CD1c-positive myeloid dendritic cell (primary cell): ENCODE results near the gene SEMA3G.

ENCODE experiments used
- DNase-seq: peaks from one replicate; pipeline ENCODE4 v3.0.0-alpha.2; 2016; ENCODE audit errors: extremely low spot score

The SEMA3G gene

DNA sequence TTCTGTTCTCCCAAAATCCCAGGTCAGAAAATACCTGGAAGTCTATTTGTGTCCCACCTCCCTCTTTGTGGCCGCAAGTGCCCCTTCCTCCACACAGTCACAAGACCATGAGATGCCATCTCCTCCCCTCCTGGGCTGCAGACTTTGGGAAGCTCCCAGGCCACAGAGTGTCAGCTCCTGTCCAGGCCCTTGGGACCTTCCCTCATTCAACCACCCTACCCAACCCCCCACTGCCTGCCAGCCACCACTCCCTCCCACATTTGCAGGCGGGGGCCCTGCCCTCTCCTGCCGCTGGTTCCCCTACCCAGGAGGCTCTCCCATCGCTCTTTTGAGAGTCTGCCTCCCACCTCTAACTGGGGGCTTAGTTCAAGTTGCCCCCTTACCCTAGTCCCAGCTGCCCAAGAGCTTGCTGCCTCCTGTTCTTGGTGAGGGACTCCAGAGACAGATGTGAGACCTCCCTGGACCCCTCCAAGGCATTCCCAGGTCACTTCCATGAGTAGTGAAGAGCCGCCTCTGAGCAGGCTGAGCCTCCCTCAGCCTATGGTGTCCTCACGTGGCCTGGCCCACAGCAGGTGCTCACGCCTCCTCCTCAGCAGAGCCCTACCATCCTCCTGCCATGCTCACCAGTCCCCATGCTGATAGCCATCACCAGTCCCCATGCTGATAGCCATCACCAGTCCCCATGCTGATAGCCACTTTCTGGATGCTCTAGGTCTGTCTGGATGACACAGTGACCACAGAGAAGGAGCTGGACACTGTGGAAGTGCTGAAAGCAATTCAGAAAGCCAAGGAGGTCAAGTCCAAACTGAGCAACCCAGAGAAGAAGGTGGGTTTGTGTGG is 34.4 kb upstream of the SEMA3G start:
- DNase-seq = no peak

DNA sequence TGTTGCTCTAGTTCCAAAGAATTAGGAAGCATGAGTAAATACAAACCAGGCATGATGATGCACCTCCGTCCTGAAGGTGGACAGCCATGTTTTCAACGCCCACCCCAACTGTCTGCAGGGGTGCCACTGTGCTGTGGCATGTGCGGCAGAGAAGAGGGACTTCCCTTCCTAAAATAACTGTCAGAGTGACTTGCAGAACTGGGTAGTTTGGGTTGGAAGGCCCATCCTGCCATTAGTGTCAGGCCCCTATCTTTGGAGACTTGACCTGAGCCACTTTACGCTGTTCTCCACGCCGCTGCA is 32.8 kb upstream of the SEMA3G start:
- DNase-seq = peak; percentile 85

DNA sequence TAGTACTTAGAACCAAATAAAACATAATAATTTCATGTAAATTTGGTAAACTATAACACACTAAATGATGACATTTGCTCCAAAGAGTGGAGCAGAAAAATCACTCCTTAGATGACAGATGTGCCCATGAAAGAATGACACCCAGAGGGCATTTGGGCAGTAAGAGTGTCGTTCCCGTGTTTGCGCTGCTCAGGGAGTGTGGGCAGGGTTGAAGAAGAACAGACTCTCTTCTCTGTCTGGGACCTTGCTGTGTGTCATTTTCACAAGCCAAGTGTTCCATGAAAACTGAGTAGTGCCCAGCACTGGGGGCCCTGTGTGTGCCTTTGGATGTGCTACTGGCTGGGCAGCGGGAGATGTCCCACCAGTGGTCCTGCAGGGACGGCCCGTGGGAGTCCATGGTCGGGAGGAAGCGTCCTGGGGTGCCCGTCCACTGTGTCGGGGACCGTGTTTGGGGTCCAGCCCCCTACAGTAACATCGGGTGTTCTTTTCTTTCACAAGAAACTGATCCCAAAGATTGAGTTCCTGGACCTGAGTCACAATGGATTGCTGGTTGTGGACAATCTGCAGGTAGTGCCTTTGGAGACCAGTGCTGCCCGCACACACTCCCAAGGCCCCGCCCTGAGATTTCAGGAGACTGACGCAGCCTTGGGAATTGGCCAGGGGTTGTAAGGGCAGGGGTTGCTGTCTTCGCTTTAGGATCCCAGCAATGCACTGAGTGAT is 32.3 kb upstream of the SEMA3G start:
- DNase-seq = no peak

- peak; percentile 29 for DNase-seq
Observed at GRCh38 chr3:52473026-52473425, 28.1 kb upstream of the SEMA3G start.

DNA sequence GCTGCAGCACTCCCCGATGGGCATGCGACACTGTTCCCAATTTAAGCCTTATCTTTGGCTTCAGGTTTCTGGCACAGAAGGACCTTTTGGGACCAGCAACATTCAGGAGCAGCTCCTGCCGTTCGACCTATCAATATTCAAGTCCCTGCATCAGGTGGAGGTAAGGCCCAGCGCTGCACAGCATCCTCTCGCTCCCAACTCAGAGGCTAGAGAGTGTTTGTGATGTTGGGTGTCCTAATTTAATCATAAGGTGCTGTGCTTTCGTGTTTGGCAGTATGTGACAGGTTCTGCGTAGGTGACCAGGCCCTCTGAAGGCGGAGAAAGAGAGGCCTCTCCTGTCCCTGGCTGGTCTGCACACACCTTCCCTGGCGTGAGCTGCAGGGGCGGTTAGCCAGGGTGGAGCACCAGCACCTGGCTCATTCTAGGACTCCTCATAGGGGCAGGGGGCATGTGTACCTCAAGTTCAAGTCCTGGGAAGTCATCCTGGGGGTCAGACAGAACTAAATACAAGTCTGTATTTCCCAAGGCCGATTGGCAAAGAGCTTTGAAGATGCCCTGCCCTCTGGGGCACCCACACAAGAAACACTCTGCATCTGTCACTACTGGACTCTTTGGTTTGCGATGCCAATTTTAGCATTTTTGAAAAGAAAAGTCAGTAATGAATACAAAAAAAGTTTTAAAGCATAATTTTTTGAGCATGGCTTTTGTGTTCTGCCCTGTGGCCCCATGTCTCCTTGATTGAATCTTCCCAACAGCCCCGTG is 27.5 kb upstream of the SEMA3G start:
- peak; percentile 54 for DNase-seq

DNA sequence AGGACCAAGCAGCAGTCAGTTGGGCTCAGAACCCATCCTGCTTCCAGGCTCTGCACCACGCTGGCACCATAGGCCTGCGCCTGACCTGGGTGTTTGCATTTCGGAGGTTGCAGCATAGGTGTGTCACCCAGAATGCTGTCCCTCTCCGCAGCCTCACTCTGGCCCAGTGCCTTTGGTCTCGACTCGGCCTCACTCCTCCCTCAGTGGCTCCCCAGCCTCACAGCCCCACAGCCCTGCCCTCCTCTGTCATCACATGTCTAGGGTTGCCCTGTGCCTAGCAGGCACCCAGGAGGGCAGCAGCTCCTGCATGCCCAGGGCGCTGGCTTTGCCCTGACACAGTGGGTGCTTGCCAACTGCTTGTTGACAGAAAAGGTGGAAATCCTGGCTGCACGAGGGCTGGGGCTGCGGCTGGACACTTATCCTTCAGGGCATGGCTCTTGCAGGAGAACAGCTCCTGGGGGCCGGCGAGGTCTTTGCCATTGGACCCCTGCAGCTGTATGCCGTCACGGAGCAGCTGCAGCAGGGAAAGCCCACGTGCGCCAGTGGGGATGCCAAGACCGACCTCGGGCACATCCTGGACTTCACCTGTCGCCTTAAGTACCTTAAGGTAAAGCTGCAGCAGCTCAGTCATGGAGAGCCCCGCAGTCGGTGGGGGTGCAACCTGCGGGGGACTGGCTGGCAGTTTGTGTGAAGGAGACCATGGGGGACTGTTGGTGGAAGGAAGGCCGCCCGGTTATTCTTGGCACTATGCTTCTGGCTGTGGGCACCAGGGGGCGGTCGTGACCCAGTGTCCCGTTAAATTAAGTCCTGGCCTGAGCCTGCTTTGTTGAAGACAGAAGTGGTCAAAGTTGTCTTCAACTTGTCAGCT is 26.7 kb upstream of the SEMA3G start:
- peak; percentile 81 for DNase-seq

GRCh38 chr3:52470920-52471319 is 26.0 kb upstream of the SEMA3G start:
- DNase-seq = no peak

DNA sequence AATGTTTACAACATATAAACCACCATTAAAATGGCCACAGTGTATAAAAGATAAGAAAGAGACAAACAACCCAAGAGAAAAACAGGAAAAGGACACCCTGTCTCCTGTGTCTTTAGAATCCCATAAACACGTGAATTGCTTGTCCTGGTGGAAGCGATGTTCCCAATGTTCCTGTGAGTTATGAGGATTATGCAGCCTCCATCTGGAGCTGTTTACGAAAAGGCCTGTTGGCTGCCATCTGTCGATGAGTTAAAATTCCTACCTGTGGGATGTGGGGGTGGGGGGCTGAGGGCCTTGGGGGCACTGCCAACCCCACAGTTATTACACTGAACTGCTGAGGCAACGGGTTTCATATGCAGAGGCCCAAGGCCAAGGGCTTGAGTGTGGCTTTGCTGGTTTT is 24.1 kb upstream of the SEMA3G start:
- no peak for DNase-seq

GRCh38 chr3:52468336-52468735 is 23.4 kb upstream of the SEMA3G start:
- DNase-seq = no peak

- DNase-seq = peak; percentile 43
Observed at GRCh38 chr3:52463416-52463815, 18.5 kb upstream of the SEMA3G start.

DNA sequence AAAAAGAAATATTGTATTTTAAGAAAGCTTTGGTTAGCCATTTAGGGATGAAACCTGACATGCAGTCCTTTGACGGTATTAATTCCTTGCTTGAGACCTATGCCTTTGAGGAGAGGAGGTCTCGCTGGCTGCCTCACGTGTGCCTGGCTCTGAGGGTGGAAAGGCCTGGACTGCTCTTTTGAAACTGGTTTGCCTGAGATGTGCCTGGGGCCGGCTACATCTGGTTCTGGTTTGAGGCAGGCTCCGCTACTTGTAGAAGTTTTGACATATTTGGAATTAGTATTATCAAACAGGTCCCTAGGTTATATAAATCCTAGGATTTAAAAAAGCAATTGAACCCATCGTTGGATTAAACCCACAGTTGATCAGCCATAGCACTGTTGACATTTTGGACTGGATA is 17.0 kb upstream of the SEMA3G start:
- DNase-seq = no peak

DNA sequence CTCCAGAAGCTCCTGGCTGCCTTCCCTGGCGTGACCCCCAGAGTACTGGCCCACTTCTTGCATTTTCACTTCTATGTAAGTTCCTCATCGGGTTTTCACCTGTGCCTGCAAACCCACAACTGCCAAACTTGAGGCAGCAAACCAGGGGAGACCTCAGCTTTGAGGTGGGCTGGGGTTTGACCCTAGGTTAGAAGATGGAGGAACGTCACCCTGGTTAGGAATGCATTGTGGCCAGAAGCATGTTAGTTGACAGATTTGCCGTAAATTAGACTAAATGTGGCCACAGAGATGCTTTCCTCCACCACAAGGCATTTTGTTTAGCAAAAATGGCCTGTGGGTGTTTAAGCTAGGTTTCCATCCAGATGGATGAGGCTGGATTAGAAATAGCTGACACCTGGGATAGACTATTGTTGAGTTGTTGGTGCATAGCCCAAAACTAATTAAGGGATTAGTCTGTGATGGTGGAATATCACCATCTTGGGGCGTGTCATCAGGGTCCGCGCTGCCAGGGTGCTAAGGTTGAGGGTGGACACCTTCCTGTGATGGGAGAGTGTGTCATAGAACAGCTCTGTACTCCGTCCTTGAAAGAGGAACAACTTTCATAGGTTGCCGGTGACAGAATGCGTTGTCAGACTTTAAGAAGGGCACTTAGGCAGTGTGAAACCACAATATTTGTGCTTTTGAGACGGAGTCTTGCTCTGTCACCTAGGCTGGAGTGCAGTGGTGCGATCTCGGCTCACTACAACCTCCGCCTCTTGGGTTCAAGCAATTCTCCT is 14.1 kb upstream of the SEMA3G start:
- DNase-seq = no peak

DNA sequence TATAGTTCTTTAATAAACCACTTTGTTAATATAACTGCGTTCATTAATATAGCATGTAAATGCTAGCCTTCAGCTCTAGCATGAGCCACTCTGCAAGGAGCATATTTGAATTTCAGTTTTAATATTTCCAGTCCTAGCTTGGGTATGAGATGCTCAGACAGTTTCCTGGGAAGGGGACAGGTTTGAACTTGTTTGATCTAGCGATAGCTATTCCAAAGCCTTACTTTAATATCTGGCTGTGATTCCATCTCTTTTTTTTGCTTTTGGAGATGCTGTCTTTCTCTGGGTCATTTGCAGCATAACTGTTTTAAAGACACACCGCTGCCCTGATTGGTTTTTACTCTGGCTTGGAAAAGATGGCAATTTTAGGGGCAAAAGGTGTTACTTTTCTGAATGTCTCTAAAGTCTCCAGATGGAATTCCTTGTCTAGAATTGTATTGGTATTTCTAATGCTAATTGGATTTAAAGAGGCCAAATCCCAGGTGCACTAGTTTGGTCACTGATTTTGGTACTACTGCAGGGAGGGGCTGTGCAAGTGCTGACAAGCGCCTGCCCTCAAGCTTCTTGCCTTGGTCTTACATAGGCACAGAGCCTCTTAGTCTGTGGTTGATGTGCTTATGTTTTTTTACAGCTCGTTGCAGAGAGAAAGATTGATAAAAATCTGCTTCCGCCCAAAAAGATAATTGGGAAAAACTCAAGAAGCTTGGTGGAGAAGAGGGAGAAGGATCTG is 13.3 kb upstream of the SEMA3G start:
- no peak for DNase-seq

DNA sequence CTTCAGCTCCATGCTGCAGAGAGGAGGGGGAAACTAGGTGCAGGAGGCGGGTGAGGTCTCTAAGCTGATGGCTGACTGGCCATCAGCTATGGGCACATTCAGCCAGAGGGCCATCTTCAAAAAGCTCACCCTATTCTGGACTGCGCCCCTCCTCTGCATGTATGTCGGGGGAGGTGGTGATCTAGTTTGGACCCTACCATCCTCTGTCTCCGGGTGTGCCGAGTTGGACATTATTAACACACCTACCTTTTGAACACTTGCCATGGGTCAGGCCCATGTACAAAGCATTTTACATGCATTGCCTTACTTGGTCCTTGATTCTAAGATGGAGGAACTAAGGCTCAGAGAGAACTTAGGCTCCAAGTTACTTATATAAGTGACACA is 11.9 kb upstream of the SEMA3G start:
- DNase-seq = no peak

DNA sequence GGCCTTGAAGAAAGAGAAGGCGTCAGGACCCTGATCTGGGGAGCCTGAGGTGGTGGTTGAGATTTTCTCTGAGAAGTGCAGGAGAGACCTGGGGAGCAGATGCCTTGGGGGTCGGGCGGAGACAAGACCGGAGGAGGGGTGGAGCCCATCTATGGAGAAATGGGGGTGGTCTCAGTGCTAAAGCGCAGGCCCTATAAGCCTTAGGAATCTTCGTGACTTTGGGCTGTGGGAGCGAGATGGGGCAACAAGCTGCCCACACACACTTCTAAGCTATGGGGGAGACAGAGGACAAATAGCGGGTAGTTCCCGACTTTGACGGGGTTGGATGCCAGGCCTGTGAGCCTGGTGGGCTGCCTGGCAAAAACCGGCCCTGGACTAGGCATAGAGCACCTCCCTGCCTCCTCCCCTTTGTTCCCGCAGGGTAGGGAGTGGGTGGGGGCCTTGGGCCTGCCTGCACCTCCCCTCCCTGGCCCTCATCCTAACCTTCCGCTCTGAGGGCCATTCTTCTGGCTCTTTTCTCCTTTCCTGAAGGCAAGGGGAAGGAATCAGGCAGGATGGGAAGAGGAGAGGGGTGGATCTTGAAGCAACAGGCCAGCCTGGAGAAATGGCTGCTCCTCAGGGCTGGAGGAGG is 11.4 kb upstream of the SEMA3G start:
- DNase-seq = no peak

DNA sequence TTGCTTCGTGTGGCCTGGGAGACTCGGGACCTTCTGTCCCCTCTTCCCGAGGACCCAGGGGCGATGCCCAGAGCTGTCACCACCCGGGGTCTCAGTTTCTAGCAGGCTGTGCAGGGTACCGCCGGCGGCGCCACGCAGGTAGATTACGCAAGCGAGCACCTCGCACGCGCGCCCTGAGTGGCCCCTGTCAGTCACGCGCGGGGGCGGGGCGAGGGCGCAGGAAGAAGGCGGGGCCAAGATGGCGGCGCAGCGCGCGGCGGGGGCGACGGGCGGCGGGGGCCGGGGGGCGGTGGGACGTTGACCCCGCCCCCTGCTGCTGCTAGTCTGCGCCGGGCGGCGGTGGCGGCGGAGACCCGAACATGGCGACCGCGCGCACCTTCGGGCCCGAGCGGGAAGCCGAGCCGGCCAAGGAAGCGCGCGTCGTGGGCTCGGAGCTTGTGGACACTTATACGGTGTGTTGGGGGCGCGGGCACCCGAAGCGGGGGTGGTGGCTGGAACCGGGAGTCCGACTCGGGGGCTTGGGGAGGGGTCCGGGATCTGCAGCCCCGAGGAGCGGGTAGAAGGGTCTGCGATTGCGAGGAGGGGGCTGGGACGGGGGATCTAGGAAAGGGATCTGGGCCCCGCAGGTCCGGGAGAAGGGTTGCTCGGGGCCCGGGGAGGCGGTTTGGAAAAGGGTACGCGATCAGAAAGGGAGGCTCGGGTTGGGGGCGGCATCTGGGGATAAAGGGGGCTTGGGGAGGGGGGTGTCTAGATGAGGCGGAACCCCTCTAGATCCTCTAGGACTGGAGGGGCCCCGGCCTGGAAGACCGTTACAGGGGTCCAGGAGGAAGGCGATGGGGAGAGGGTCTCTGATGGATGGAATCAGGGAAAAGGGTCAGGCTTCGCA is 10.6 kb upstream of the SEMA3G start, which contains the start of gene NISCH:
Gene NISCH, plus strand, starts transcription at position 322 of the 886 bp plus-strand sequence. Its CDS starts 38 bp downstream, at position 360.
- peak; percentile 91 for DNase-seq

- no peak for DNase-seq
Observed at GRCh38 chr3:52454938-52455282, 10.0 kb upstream of the SEMA3G start.

DNA sequence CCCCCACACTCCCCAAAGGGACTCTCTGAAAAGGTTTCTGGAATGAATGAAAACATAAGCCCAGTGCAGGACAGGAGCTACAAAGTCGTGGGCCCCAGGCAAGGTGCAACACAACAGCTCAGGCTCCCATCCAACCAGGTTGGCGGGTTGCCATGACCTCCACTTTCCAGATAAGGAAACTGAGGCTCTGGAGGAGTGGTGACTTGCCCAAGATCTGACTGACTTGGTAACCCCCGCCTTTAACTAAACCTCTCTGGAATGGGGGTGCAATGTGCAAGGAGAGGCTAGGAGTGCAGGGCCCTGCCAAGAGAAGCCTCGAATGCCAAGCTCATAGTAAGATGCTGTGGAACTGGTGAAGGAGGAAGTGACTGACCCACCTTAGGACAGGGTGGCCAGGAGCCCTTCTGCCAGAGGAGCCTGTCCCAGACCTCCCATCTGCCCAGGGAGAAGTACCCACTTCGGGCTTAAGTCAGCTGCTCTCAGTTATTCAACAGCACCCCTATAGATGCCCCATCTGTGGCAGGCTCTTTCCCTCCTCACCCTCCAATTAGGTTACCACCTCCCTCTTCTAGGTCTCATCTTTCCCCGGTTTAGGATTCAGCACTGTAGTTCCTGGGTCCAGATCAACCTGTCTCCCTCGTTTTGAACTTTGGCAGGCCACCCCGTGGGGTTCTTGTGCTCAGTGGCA is 9.5 kb upstream of the SEMA3G start:
- no peak for DNase-seq
